IPS DF 19.7 (cell line): ENCODE results near the gene IRF2.
A peak's percentile ranks its signal among the peaks of the same experiment; 100 is the strongest.
"Not testable (repeated sequence)": the region's sequence is repeated elsewhere in the genome, so short reads cannot be mapped to it uniquely, and the experiment has no call there.

Experiments
- DNase-seq: peaks from one replicate; pipeline ENCODE4 v3.0.0-alpha.2; 2013; ENCODE audit warnings: low read depth, low spot score

IRF2 gene

DNA sequence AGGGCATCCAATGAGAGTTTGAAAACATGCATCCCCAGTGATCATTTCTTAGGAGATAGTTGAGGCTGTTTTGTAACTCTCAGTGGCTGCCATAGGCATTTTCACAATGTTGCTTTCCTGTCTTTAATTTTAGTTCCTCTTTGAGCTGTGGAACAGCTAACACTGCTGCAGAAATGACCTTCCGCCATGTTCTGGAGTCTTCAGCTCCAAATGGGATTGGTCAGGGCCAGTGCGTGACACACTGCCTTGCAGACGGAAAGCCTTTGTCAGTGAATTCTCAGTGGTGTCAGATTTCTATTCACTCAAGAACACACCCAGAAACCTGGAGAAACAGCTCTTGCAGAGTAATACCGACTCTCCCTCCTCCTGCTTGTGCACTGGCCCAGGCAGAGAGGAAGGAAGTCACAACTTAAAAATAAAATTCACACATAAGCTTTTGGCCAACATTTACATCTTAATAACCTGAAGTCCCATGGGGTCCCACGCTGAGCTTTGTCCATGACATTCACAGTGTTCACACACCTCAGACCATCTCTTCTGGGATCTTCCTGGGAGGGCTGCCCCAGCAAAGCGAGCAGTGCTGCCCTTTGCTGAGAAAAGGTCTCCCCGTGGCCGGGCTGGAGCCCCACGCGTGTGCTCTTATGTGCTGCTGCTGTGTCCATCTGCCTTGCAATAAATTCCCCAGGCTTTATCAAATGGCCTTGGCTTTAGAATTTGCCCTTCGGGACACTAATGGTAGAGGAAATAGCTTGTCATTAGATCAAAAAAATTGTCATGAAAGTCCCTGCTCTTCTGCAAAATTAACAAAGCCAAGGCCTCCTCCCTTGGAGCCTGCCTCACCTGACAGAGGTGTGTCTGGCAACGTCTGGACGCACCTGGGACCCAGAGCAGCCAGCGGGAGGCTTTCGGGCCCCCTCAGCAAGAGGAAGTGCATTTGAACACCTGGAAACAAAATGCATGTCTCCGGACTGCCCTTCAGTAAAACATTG is 126.8 kb downstream of the IRF2 start:
- DNase-seq = peak; percentile 90

DNA sequence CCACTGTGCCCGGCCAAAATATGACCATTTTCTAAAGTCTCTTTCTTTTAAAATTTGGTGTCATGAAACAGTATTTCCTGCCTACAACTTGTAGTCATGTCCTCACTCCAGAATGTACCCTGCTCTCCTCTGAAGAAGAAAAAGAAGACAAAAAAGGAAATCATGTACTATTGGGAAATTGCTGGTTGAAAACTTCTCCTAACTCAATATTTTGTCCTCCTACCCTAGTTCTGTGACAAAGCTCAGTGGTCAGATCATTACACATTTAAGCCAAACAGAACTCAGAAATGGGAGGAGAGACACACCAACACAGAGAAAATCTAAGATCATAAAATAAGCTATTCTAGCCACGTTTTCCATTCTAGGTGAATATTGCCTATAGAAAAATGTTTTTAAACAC is 127.7 kb downstream of the IRF2 start:
- no peak for DNase-seq

DNA sequence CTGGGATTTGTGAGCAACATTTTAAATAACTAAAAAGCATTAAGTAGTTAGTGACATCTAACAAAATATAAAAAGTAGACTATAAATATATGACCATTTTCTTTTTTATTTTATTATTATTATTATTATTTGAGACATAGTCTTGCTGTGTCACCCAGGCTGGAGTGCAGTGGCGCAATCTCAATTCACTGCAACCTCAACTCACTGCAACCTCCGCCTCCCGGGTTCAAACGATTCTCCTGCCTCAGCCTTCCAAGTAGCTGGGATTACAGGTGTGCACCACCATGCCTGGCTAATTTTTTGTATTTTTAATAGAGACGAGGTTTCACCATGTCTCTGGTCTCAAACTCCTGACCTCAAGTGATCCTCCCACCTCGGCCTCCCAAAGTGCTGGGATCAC is 128.1 kb downstream of the IRF2 start:
- DNase-seq = not testable (repeated sequence)

DNA sequence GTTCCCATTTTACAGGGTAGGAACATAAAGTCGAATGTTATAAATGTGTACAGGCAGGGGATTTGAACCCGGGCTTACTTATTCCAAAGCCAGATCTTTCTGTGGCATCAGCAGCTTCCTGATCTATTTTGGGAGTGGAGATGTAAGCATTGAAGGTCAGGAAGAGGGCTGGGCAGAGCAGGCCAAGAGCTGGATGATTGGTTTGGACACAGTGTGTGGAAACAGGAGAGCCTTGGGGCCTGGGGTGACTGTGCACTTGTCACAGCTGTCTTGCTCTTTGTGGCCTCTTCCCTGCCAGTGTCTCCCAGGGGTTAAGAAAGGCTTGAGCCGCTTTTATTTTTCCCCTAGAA is 128.8 kb downstream of the IRF2 start:
- DNase-seq = no peak

DNA sequence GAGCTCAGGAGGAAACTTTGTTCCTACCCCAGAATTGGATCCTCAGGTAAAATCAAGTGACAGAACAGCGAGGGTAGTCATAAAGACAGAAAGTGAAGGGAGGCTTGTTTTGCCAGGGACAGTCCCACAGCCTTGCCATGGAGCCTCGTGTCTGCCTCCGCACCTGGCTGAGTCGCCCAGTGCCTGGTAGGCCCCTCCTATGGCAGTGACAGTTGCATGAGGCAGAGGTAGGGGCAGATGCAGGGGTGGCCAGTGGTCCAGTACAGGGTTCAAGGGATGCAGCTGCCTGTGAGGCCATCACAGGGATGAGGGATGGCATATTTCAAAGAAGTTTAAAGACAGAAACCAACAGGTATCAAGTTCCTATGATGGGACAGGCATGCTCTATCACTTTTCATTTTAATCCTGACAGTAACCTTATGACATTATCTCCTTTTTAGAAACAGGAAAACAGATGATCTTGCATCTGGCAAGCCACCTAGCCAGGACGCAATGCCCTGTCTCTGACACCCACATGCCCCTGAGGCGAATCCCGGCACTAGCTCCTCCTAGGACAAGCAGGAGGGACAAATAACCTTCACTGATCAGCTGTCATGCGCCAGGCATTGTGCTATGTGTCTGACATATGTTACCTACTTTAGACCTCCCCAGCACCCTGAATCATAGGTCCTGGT is 129.3 kb downstream of the IRF2 start:
- DNase-seq = no peak

DNA sequence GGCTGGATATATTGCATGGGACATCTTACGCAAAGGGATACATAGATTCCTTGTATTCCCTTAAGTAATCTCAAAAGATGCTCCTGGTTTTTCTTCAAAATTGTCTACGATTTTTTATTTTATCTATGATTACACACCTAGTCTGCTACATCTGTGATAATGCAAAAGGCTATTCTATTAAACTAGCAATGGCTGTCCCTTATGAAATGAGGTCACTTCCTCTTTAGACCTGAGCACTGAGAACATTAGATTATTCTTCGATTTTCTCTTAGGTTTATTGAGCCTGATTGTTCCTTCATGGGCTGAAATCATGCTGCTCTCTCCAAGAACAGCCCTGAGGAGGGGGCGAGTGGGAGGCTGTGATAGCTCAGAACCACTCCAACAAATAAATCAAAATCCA is 129.9 kb downstream of the IRF2 start:
- DNase-seq = no peak

DNA sequence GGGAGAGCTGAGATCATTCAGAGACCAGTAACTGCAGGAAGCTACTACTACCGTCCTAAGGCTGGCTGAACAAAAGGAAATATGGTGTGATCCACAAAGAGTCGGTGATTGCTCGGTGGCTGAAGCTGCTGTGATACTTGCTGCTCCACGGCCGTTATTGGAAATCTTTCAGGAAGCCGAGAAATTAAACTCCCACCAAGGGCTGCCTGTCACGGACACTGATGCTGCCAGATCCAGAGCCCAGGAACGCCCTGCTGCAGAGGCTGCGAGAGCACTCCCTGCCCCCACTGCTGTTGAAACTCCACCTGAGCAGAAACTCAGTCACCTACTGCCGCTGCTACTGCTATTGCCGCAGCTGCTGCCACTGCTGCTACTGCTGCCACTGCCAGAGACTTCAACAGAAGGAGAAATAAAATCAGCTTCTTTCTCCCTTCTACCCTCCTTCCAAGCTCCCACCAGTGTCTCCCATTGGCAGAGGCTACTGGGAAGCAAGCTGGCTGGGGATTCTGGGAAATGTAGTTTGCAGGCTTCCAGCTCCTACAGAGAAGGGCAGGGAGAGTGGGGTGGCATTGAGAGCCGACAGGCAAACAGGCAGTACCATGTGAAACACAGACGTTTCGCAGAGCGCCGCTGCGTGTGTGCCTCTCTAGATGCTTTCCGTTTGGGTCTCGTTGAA is 130.7 kb downstream of the IRF2 start:
- DNase-seq = peak; percentile 76

DNA sequence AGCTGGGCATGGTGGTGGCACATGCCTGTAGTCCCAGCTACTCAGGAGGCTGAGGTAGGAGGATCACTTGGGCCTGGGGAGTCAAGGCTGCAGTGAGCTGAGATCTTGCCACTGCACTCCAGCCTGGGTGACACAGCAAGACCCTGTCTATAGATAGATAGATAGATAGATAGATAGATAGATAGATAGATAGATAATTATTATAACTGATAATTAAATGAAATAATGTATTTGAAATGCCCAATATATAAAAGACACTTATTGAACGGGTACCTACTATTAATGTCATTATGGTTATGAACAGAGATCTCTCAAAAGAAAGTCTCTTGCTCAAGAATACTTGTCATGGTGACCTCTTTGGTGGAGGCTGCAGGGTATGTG is 131.5 kb downstream of the IRF2 start:
- not testable (repeated sequence) for DNase-seq

DNA sequence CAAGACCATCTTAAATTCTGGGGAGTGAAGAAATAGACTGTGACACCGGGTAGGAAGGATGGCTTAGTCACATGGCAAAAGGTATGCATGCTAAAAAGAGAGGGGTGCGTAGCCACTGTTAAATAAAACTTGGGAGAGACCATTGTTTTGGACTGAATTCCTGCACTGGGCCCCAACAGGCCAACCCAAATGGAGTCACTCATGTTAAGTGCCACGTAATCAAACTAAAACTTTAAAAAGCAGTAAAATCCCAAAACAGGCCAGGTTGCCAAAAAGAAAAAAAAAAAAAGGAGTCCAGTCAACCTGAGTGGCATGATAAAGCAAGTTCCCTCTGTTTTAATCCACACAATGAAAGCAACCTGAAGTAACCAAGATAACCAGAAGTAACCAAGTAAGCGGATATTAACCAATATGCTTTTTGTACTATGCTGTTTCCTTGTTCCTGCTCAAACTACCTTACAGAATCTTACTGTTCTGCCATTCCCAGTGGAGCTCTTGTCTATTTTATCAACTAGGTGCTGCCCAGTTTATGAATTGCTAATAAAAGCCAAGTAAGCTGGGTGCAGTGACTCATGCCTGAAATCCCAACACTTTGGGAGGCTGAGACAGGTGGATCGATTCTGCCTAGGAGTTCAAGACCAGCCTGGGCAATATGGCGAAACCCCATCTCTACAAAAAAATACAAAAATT is 132.0 kb downstream of the IRF2 start:
- no peak for DNase-seq

DNA sequence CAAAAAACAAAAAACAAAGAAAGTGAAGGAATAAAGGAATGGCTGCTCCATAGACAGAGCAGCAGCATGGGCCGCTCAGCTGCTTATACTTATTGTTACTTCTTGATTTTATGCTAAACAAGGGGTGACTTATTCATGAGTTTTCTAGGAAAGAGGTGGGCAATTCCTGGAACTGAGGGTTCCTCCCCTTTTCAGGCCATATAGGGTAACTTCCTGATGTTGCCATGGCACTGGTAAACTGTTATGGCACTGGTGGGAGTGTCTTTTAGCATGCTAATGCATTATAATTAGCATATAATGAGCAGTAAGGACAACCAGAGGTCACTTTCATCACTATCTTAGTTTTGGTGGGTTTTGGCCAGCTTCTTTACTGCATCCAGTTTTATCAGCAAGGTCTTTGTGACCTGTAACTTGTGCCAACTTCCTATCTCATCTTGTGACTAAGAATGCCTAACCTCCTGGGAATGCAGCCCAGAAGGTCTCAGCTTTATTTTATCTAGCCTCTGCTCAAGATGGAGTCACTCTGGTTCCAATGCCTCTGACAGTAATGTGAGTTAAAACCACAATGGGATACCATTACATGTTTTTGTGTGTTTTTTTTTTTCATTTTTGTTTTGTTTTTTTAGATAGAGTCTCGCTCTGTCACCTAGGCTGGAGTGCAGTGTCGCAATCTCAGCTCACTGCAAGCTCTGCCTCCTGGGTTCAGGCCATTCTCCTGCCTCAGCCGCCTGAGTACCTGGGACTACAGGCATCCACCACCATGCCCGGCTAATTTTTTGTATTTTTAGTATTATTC is 134.8 kb downstream of the IRF2 start:
- not testable (repeated sequence) for DNase-seq

DNA sequence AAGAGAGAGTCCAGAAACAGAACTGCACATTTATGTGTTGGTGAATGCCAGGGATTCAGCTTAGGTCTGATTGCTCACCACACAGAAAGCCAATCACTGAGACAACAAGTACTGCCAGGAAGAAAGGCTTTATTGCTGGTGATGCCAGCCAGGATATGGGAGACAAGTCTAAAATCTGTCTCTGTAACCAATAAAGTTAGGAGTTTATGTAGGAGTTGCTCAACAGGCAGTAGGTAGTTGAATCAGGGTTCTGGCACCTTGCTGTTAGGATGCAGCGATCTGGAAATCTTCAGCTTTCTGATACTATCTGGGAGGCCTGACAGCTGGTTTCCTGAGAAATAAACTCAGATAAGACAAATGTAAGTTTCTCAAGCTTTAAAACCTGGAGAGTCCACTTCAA is 136.4 kb downstream of the IRF2 start:
- DNase-seq = no peak
